ENCODE data around the gene SLC4A9.

The SLC4A9 gene, protein sequence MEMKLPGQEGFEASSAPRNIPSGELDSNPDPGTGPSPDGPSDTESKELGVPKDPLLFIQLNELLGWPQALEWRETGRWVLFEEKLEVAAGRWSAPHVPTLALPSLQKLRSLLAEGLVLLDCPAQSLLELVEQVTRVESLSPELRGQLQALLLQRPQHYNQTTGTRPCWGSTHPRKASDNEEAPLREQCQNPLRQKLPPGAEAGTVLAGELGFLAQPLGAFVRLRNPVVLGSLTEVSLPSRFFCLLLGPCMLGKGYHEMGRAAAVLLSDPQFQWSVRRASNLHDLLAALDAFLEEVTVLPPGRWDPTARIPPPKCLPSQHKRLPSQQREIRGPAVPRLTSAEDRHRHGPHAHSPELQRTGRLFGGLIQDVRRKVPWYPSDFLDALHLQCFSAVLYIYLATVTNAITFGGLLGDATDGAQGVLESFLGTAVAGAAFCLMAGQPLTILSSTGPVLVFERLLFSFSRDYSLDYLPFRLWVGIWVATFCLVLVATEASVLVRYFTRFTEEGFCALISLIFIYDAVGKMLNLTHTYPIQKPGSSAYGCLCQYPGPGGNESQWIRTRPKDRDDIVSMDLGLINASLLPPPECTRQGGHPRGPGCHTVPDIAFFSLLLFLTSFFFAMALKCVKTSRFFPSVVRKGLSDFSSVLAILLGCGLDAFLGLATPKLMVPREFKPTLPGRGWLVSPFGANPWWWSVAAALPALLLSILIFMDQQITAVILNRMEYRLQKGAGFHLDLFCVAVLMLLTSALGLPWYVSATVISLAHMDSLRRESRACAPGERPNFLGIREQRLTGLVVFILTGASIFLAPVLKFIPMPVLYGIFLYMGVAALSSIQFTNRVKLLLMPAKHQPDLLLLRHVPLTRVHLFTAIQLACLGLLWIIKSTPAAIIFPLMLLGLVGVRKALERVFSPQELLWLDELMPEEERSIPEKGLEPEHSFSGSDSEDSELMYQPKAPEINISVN

GRCh38 chr5:140360101-140360500, at the start of gene SLC4A9:
Gene SLC4A9 (plus strand): TSS chr5:140360194. CDS start chr5:140360237, 43 bp downstream.
- no peak for DNase-seq (ENCODE audit: low read depth in 1 of 2, low spot score in 1 of 2)

GRCh38 chr5:140310434-140310833, 49.6 kb upstream of the SLC4A9 start:
- no peak for DNase-seq (ENCODE audit: low read depth in 1 of 2, low spot score in 1 of 2)

GRCh38 chr5:140311011-140311467, 49.0 kb upstream of the SLC4A9 start:
- no peak for DNase-seq (ENCODE audit: low read depth in 1 of 2, low spot score in 1 of 2)

DNA sequence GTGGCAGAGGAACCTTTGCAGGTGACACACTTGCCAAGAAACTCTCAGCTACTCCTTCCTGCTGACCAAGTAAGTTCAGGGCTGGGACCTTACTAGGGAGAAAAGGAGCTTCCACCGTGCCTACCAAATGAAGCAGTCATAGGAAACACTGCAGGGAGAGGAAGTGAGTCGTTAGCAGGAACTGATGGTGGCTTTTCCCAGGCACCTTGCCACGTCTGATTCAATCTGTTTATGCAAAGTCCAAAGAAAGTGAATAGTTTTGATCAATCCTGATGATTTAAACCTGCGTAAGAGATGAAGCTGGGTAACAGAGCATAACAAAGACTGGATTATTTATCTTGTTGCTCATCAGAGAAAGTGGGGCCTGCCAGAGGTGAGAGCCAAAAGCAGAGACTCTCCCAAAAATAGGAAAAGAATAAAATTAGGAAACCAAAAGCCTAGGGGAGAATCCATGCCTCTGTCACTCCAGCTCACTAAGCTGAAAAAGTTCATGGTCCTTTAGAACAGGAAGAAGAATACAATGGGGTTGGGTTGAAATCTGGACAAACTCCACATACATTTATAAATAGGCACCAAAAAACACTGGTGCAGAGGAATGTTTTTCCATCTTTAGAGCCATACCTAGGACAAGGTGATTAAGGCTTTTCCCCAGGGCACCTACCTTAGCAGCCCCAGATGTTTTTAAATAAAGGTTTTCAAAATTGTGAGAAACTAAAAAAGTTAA, 47.8 kb upstream of the SLC4A9 start:
- DNase-seq (ENCODE audit: low read depth in 1 of 2, low spot score in 1 of 2): no peak

- DNase-seq (ENCODE audit: low read depth in 1 of 2, low spot score in 1 of 2): no peak
These were observed 47.2 kb upstream of the SLC4A9 start for GRCh38 chr5:140312791-140313189.

DNA sequence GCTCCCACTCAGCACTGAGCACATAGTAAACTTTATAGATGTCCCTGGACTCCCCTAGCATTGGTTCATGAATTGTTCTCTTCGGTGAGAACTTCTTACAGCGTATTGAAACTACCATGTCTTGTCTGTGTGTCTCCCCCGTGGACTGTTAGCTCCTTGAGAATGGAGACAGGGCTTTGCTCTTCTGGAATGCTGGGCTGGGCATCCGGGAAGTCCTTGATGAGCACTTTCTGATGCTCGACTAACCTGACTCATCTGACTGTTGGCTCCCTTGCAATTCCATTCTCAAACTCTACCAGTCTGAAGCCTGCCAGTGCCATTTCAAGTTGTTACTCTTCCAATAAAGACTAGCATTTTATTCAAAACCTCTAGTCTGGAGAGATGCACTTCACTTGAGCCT, 42.1 kb upstream of the SLC4A9 start:
- no peak for DNase-seq (ENCODE audit: low read depth in 1 of 2, low spot score in 1 of 2)

- no peak for DNase-seq (ENCODE audit: low read depth in 1 of 2, low spot score in 1 of 2)
These were observed 41.2 kb upstream of the SLC4A9 start for GRCh38 chr5:140318792-140319191.

DNA sequence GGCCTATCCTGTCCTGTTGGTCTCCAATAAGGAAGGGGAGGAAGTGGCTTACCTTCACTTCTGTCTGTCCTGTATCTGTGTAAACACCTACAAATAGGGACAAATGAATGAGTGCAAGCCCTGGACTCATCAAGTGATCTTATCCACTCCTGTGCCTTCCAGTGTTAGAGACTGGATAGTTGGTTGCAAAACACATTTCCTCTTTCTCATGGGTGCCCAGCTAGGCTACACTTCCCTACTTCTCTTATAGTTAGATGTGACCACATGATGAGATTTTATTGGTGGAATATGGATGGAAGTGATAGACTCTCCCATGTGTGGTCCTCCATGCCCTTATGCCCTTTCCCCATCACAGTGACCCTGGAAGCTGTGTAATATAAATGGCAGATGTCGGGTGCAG, 40.2 kb upstream of the SLC4A9 start:
- no peak for DNase-seq (ENCODE audit: low read depth in 1 of 2, low spot score in 1 of 2)

DNA sequence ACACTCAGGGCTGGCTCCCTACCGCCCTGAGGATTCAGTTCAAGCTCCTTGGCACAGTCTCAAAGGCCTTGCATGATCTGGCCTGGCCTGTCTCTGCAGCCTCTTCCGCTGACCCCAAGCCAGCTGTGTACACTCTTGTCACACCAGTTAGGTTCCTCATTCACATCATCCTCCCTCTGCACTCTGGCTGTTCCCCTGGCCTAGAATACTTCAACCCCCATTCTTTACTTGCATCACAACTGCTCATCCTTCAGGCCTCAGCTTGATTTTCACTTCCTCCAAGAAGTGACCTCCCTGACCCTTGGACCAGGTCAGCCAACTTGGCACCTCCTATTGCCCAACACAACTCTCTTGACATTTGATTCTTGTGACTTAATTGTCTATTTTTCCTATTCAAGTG, 38.2 kb upstream of the SLC4A9 start:
- no peak for DNase-seq (ENCODE audit: low read depth in 1 of 2, low spot score in 1 of 2)

DNA sequence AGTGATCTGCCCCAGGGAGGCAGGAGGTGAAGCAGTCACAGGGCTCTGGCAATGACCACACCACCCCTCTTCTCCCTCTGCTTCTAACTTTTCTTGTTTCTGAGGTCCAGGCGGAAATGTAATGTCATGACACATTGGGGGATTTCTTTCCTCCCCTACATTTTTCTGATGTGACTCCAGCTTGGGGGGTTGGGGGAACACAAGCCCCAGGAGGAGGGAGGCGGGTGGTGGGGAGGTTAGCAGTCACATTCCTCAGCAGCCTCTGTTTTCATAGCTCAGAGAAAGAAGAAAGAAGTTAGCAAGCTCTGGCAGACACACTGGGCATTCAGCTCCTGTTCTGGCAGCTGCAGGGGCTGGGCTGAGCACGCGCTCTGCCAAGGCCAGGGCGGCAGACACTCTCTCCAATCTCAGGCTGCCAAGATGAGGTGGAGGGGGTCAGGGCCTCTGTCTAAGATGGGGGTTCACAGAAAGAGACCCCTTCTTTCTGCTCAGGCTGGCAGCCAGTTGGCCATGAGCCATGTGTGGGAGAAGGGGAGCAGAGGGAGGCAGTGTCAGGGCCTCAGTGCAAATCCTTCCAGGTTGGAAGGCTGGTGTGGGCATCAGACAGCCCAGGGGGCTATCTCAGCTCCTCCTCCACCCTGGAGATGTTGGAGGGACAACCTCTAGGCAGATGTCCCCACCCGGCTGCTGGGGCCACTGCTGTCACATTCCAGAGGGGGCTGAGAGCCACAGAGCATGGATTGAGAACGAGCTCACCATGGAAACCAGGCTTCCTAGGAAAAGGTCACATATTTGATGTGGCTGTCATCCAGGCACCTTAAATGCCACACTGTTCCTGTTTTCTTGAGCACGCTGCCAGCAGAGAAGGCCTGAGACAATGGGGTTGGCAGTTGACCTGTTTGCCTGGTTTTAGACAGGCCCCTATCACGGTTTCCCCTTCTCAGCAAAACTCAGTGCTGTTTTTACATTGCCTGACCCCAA, 37.0 kb upstream of the SLC4A9 start:
- DNase-seq (ENCODE audit: low read depth in 1 of 2, low spot score in 1 of 2): no peak

- no peak for DNase-seq (ENCODE audit: low read depth in 1 of 2, low spot score in 1 of 2)
These were observed 35.9 kb upstream of the SLC4A9 start for GRCh38 chr5:140324041-140324600.

DNA sequence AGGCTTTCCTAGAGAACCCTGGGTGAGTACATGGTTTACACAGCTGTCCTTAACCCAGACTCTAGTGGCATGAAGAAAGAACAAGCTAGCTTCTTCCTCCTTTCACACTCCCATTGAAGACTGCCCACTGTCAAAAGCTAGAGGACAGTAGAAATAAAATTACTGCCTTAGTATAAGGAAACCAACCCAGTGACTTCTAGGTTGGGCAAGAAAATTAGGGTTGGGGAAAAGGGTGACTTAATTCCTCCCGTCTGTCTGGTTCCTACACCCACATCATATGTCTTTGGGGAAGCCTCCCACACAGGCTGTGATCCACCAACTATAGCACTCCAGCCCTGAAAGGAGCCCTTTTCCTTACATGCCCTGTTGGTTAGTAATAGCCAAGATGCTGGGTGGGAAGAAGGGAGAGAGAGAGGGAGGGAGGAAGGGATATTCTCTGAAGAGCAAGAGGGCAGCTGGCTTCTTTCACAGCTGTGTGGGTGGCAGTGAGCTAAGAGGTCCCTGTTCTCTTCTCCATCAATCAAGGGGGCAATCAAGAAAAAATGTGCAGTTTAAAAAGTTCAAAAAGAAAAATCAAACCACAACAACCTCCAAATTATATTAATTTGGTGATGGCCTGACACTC, 35.3 kb upstream of the SLC4A9 start:
- no peak for DNase-seq (ENCODE audit: low read depth in 1 of 2, low spot score in 1 of 2)

DNA sequence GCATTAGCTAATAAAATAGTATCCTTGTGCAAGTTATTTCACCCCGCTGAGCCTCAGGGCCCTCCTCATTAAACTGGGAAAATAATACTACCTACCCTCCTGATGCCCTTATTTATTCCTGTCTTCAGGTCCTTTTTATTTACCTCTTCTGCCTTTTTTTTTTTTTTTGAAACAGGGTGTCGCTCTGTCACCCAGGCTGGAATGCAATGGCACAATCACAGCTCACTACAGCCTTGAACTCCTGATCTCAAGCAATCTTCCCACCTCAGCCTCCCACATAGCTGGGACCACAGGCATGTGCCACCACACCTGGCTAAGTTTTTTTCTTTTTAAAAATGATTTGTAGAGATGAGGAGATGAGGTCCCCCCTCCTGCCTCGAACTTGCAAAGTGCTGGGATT, 34.5 kb upstream of the SLC4A9 start:
- DNase-seq (ENCODE audit: low read depth in 1 of 2, low spot score in 1 of 2): no peak

GRCh38 chr5:140327589-140327988, 32.4 kb upstream of the SLC4A9 start:
- no peak for DNase-seq (ENCODE audit: low read depth in 1 of 2, low spot score in 1 of 2)

DNA sequence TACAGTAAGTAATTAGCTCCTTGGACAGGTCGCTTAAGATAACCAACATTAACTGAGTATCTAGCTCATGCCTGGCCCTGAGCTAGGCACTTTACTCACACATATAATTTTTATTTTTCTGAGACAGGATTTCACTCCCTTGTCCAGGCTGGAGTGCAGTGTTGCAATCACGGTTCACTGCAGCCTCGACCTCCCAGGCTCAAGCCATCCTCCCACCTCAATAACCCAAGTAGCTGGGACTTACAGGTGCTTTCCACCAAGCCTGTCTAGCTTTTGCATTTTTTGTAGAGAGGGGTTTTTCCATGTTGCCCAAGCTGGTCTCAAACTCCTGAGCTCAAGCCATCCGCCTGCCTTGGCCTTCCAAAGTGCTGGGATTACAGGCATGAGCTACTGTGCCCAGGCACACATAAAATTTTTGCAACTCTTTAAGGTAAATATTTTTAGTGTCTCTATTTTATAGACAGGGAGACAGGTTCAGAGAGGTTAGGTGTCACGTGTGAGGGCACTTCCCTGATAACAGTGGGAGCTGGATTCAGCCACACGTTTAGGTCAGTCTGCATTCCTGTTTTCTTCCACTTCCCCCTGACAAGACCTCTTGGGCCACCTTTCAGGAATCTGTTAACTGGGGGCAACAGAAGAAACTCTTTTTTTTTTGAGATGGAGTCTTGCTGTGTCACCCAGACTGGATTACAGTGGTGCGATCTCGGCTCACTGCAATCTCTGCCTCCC, 31.8 kb upstream of the SLC4A9 start:
- DNase-seq (ENCODE audit: low read depth in 1 of 2, low spot score in 1 of 2): no peak

DNA sequence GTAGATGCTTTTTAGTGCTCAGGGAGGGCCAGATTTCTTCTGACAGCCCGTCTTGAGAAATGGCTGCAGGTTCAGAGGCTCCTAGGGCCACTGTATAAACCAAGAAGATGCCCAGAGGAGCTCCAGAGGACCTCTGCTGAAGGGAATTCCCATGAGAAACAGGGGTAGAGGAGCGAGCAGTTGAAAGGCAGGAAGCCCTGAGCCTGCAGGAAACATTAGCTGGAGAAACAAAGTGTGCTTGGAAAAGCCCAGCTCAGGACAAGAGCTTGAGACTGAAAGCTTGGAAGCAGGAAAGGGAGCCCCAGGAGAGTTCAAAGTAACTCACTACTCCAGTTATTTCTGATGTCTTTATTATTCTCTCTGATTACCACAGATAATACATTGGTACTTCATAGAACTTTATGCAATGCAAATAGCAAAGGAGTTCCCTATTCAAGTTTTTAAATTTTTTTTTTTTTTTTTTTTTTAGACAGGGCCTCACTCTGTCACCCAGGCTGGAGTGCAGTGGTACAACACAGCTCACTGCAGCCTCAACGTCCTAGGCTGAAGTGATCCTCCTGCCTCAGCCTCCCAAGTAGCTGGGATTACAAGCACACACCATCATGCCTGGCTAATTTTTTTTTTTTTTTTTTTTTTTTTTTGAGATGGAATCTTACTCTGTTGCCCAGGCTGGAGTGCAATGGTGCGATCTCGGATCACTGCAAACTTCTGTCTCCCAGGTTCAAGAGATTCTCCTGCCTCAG, 30.1 kb upstream of the SLC4A9 start:
- no peak for DNase-seq (ENCODE audit: low read depth in 1 of 2, low spot score in 1 of 2)

DNA sequence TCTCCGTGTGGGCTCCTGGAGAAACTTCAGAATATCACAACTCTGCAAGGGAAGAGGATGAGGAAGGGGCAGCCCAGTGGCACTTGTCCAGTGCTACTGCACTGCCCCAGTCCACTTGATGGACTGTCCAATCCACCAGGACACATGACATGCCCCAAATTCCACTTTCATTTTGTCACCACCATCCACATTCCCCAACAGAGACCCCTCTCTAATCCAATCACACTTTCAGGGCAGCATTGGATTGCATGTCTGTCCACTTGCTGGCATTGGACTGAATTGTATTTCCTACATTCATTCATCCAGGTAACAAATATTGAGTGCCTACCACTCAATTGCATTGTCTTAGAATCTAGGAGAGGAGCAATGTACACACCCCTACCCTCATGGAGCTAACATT, 28.4 kb upstream of the SLC4A9 start:
- DNase-seq (ENCODE audit: low read depth in 1 of 2, low spot score in 1 of 2): no peak

- DNase-seq (ENCODE audit: low read depth in 1 of 2, low spot score in 1 of 2): no peak
These were observed 23.6 kb upstream of the SLC4A9 start for GRCh38 chr5:140336388-140336787.

Data from activated T-helper 1 cell treated with anti-CD3 and anti-CD28 coated beads, Interleukin-2, amount 50 U/mL, for 16 hours (primary cell).